Measurements from ENCODE around the gene GRP.
A peak's percentile ranks its signal among the peaks of the same experiment; 100 is the strongest.
"Not testable (repeated sequence)": the region's sequence is repeated elsewhere in the genome, so short reads cannot be mapped to it uniquely, and the experiment has no call there.

Gene GRP

DNA sequence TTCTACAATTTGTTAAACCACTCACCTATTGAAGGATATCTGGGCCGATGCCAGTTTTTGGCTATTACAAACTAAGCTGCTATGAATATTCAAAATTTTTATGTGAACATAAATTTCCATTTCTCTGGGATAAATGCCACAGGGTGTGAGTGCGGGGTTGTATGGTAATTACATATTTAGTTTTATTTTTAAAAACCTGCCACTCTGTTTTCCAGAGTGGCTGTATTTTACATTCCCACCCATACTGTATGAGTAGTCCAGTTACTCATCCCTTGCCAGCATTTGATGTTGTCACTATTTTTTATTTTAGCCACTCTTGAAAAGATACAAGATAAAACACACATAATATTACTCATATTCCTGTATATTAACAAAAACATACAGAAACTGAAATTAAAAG is 22.9 kb downstream of the GRP start:
- ChIA-PET POLR2A (no interaction called here), CTCF (no interaction called here)
- DNase-seq (ENCODE audit: low read depth, low spot score) = no peak
- no peak overlapping the region for H3K4me3 ChIP-seq (ENCODE audit: low read depth, low read length)
- TF ChIP-seq CTCF (IDR thresholded peaks at IDR 0.05; ENCODE audit: insufficient read depth, low read length, missing control alignments) = no peak

- DNase-seq (ENCODE audit: low read depth, low spot score) = no peak
- ChIA-PET POLR2A (no interaction called here), CTCF (interaction anchor here (1.2 to 5.3 kb wide), 2 partner anchors 154 kb away, joined by 3 to 230 read pairs; no protein-coding TSS in a partner anchor)
- TF ChIP-seq CTCF (IDR thresholded peaks at IDR 0.05; ENCODE audit: insufficient read depth, low read length, missing control alignments) = no peak
- no peak overlapping the region for H3K4me3 ChIP-seq (ENCODE audit: low read depth, low read length)
These were observed 26.8 kb downstream of the GRP start for GRCh38 chr18:59246796-59247195.

- CTCF ChIA-PET = interaction anchor here (0.6 to 5.3 kb wide), 60 partner anchors 10 to 659 kb away, joined by 3 to 230 read pairs (median 4); partner anchors contain the start of genes CCBE1, CPLX4 and RAX
These were observed 29.3 kb downstream of the GRP start for GRCh38 chr18:59249199-59249774.

DNA sequence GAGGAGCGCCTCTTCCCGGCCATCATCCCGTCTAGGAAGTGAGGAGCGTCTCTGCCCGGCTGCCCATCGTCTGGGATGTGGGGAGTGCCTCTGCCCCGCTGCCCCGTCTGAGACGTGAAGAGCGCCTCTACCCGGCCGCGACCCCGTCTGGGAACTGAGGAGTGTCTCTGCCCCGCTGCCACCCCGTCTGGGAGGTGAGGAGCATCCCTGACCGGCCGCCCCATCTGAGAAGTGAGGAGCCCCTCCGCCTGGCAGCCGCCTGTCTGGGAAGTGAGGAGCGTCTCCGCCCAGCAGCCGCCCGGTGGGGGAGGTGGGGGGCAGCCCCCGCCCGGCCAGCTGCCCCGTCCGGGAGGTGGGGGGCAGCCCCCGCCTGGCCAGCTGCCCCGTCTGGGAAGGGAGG is 35.5 kb downstream of the GRP start:
- DNase-seq (ENCODE audit: low read depth, low spot score); H3K4me3 ChIP-seq (ENCODE audit: low read depth, low read length); CTCF ChIA-PET; POLR2A ChIA-PET: not testable (repeated sequence)

More at GRCh38 chr18:59249199-59249774, 29.3 kb downstream of the GRP start:
- POLR2A ChIA-PET = interaction anchor here (1.0 kb wide), 1 partner anchor 59 kb away, joined by 3 read pairs; no protein-coding TSS in a partner anchor
- H3K4me3 ChIP-seq (ENCODE audit: low read depth, low read length) = no peak overlapping the region
- no peak for DNase-seq (ENCODE audit: low read depth, low spot score)
- TF ChIP-seq CTCF (IDR thresholded peaks at IDR 0.05; ENCODE audit: insufficient read depth, low read length, missing control alignments) = peak; percentile 65

DNA sequence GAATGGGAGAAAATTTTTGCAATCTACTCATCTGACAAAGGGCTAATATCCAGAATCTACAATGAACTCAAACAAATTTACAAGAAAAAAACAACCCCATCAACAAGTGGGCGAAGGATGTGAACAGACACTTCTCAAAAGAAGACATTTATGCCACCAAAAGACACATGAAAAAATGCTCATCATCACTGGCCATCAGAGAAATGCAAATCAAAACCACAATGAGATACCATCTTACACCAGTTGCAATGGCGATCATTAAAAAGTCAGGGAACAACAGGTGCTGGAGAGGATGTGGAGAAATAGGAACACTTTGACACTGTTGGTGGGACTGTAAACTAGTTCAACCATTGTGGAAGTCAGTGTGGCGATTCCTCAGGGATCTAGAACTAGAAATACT is 41.9 kb downstream of the GRP start:
- H3K4me3 ChIP-seq (ENCODE audit: low read depth, low read length); POLR2A ChIA-PET; DNase-seq (ENCODE audit: low read depth, low spot score); CTCF ChIA-PET: not testable (repeated sequence)

- CTCF ChIA-PET = interaction anchor here (1.4 to 2.4 kb wide), 2 partner anchors 13 to 15 kb away, joined by 3 to 21 read pairs; no protein-coding TSS in a partner anchor
- POLR2A ChIA-PET; DNase-seq (ENCODE audit: low read depth, low spot score); H3K4me3 ChIP-seq (ENCODE audit: low read depth, low read length): not testable (repeated sequence)
These were observed 42.3 kb downstream of the GRP start for GRCh38 chr18:59262243-59262642.

DNA sequence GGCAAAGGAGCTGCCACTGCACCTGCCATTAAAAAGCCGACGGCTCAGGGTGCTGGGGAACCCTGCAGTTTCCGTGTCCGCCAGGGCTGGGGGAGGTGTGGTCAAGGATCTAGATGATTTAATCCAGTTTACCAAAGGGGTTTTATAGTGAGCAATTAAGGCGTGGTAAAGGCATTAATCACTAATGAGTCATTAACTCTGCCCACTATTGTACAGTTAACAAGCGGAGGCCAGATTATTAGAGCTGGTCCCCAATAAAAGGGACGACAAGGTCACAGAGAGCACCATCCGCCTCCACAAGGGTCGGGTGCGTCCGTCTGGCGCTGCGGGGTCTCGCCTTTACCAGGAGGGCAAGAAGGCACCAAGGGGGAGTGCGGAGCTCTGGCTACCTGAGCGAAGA is 43.7 kb downstream of the GRP start:
- ChIA-PET POLR2A (interaction anchor here (1.0 kb wide), 1 partner anchor 96 kb away, joined by 3 read pairs; no protein-coding TSS in a partner anchor), CTCF (interaction anchor here (1.1 to 6.1 kb wide), 7 partner anchors 8 to 433 kb away, joined by 3 to 29 read pairs (median 3); partner anchors contain the start of gene CCBE1)
- no peak for DNase-seq (ENCODE audit: low read depth, low spot score)
- TF ChIP-seq CTCF (IDR thresholded peaks at IDR 0.05; ENCODE audit: insufficient read depth, low read length, missing control alignments) = no peak
- H3K4me3 ChIP-seq (ENCODE audit: low read depth, low read length) = no peak overlapping the region

DNA sequence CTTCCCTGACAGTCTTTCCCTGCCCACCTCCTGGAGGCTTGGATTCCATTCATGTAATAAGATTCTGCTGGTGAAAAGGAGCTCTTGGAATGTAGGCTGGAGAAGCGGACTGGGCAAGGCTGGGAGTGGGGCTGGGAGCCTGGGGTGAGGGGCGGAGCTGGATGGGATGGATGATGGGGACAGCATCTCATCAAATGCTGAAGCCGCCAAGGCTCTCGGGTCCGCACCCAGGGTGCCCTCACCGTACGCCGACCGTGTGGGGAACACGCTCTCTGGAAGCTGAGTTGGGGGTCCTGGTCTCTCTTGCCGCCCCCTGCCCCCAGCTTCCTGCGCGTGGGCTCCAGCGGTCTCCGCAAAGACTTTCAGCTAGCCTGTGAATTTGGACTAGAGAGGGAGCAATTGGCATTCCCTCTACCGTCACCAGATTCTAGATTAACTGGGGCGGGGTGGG is 44.2 kb downstream of the GRP start:
- no peak for TF ChIP-seq CTCF (IDR thresholded peaks at IDR 0.05; ENCODE audit: insufficient read depth, low read length, missing control alignments)
- POLR2A ChIA-PET = interaction anchor here (1.0 kb wide), 1 partner anchor 95 kb away, joined by 3 read pairs; no protein-coding TSS in a partner anchor
- H3K4me3 ChIP-seq (ENCODE audit: low read depth, low read length) = no peak overlapping the region
- CTCF ChIA-PET = interaction anchor here (1.1 to 6.1 kb wide), 6 partner anchors 8 to 433 kb away, joined by 3 to 29 read pairs (median 4); partner anchors contain the start of gene CCBE1
- DNase-seq (ENCODE audit: low read depth, low spot score) = no peak

Measured in AG04449 (cell line).